Measurements from ENCODE around the gene PRM2. TPM values are rescaled to one million over a fixed set of nuclear protein-coding genes. Genes with fewer than 3 reads are reported as not detected.

The PRM2 gene
- not detected in 2 replicates for total RNA-seq

DNA sequence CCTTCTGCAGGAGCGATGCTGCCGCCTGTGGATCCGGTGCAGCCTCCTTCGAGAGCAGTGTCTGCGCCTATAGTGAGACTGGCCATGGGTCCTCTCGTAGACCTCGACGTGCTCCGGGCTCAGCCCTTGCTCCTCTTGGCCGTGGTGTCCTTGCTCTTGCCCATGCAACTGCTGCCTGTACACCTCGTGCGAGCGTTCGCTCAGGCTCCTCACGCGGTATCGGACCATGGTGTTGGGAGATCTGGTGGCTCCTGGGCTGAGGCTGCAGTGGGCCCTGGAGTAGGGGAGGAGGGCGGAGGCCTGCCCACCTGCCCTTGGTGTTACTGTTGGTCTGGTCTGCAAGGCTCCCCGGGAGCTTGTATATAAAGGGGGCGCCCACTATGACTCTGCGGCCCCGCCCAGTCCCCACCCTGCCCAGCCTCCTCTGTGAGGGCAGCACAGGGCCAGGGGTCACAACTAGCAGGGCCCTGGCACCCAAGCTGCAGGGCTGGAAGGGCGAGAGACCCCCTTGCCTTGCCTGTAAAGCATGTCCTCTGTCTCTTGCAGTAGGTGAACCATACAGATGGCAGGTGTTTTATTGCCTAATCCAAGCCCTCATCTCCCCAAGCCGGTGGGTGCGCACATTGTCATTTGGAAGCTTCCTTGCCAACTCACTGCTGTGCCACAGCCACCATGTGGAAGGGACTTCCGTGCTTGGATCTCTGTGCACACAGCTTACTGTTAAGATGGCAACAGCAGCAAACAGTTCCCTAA, at the start of gene PRM2:
Gene PRM2 (minus strand): TSS at position 338 of the 753 bp plus-strand sequence. CDS start 110 bp downstream, at position 228.
- DNase-seq (ENCODE audit: low read depth in 2 of 2) = no peak

DNA sequence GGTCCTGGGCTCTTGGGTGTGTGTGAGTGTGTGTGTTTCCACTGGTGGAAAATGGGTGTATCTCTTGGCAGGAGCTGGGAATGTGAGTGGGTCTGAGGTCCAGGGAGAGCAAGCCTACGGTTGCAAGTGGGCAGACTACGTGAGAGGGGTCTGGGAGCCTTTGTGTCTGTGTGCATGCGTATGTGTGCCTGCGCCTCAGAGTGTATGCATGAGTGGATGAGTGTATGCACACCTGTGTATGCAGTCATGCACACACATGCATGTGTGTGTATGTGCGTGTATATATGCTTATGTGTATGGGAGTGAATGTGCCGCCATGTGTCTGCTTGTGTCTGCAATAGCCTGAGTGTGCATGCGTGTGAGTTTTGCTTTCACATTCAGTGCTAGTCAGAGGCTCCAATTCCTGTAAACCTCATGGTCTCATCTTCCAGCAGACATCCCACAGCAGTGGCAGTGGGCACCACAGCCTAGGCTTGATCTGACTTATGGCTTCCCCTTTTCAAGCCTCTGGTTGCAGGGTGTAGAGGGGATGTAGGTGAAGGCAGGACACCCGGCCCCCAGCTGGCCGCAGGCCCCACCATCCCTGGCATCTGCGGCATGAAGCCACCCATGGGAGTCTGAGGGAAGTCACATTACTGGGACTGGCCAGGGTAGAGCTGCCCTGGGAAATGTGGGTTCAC, 49.3 kb upstream of the PRM2 start:
- no peak for DNase-seq (ENCODE audit: low read depth in 2 of 2)

DNA sequence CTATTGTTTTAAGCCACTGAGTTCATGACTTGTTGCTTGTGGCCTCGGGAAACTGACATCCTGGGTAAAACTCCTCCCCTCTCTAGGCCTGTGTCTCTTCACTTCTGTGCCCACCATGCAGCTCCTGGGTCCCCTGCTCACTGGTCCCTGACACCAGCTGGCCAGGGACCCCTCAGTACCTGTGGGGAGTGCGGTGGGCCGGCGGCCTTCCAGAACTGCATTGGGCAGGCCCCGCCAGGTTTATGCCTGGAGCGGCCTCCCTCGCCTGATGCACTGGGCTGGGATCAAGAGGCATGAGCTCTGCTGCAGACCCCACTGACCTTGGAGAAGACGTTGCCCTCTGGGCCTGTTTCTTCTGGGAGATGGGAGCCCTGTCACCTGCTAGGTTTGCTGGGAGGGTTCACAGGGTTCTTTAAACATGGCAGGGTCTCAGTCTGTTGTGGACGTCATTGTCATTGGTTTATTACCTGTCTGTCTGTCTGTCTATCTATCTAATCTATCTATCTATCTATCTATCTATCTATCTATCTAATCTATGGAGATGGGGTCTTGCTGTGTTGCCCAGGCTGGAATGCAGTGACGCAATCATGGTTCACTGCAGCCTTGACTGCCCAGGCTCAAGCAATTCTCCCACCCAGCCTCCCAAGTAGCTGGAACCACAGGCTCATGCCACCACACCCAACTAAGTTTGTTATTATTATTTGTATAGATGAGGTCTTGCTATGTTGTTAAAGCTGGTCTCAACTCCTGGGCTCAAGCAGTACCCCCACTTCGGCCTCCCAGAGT, 47.5 kb upstream of the PRM2 start:
- DNase-seq (ENCODE audit: low read depth in 2 of 2) = no peak

- no peak for DNase-seq (ENCODE audit: low read depth in 2 of 2)
Measured at GRCh38 chr16:11322823-11323222, 46.5 kb upstream of the PRM2 start.

- DNase-seq (ENCODE audit: low read depth in 2 of 2) = no peak
Measured at GRCh38 chr16:11321662-11322061, 45.4 kb upstream of the PRM2 start.

DNA sequence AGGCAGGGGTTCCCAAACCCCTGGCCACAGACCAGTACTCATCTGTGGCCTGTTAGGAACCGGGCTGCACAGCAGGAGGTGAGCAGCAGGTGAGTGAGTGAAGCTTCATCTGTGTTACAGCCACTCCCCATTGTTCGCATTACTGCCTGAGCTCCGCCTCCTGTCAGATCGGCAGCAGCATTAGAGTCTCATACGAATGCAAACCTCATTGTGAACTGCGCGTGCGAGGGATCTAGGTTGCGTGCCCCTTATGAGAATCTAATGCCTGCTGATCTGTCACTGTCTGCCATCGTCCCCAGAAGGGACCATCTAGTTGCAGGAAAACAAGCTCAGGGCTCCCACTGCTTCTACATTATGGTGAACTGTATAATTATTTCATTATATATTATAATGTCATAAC, 43.9 kb upstream of the PRM2 start:
- DNase-seq (ENCODE audit: low read depth in 2 of 2) = no peak

DNA sequence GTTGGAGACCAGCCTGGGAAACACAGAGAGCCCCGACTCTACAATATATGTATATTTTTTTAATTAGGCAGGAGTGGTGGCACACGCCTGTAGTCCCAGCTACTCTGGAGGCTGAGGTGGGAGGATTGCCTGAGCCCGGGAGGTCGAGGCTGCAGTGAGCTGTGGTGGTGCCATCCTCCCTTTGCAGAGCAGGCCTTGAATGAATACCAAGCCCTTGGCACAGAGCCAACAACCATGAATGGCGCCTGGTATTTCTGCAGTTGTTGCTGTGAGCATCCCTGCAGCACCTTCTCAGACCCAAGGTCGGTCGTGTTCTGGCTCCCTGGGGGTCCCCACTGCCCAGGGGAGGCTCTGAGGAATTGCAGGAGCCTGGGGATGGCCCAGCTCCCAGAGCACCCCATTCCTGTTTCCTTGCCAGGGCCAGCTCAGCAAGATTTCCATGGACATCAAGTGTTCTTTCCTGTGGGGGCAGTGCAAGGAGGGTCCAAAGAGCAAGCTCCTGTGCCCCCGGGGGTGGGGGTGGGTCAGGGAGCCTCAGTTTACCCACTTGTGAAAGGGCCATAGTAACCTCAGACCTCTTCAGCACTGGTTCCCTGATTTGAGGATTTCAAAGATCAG, 43.4 kb upstream of the PRM2 start:
- DNase-seq (ENCODE audit: low read depth in 2 of 2) = peak in 1 of 2 donors; percentile 25

- no peak for DNase-seq (ENCODE audit: low read depth in 2 of 2)
Measured at GRCh38 chr16:11318817-11319216, 42.5 kb upstream of the PRM2 start.

DNA sequence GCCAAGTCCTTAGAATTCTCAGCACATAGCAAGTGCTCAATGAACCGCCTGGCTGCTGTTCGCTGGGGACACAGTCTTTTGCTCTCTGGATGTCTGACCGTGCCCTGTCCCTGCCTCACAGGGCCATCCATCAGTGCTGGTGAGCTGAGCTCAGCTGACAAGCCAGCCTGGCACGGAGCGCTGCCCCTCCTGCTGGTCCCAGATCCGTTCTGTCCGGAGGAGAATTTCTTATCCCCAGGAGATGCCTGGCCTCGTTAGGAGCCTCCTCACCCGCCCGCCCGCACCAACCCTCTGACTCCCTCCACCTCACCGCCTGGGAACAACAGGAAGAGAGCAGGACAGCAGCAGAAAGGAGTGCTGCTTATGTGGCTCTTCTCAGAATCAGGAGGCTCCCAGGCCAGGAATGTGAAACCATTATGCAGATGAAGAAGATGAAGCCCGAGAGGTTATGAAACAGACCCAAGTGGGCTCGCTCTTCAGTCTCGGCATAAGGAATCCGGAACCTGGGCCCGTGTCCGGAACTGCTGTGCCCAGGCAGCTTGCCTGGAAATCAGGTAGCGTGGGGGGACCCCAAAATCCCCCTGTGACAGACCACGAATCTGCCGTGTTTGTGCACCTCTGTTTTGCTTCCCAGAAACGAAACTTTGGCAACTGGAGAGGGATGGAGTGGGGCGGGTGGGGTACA, 40.2 kb upstream of the PRM2 start:
- DNase-seq (ENCODE audit: low read depth in 2 of 2) = no peak

- no peak for DNase-seq (ENCODE audit: low read depth in 2 of 2)
Measured at GRCh38 chr16:11315510-11315909, 39.2 kb upstream of the PRM2 start.

GRCh38 chr16:11314309-11314894, 38.1 kb upstream of the PRM2 start:
- DNase-seq (ENCODE audit: low read depth in 2 of 2) = no peak

DNA sequence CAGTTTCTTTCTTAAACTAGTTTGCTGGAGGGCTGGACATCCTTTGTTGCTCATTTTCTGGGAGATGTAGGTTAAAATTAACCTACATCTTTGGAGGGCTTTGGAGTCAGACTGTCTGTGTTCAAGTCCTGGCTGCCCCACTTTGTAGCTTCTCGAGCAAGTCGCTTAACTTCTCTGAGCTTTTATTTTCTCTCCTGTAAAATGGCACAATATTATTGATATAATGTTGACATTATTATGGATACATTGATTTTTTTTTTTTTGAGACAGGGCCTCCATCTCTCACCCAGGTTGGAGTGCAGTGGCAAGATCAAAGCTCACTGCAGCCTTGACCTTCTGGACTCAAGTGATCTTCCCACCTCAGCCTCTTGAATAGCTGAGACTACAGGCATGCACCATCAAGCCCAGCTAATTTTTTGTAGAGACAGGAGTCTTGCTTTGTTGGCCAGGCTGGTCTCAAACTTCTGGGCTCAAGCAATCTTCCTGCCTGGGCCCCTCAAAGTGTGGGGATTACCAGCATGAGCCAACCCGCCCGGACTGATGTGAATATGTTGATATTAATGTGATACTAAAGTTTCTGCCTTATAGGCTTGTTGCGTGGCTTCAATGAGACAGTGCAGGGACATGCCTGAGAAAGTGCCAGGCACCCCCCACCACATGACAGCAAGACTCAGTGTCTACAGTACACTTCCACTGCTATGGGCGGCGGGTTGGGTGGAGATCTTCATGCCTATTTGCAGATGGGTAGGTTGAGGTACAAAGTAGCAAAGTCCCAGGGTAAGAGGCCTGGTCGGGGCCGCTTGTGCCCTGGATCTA, 37.4 kb upstream of the PRM2 start:
- no peak for DNase-seq (ENCODE audit: low read depth in 2 of 2)

DNA sequence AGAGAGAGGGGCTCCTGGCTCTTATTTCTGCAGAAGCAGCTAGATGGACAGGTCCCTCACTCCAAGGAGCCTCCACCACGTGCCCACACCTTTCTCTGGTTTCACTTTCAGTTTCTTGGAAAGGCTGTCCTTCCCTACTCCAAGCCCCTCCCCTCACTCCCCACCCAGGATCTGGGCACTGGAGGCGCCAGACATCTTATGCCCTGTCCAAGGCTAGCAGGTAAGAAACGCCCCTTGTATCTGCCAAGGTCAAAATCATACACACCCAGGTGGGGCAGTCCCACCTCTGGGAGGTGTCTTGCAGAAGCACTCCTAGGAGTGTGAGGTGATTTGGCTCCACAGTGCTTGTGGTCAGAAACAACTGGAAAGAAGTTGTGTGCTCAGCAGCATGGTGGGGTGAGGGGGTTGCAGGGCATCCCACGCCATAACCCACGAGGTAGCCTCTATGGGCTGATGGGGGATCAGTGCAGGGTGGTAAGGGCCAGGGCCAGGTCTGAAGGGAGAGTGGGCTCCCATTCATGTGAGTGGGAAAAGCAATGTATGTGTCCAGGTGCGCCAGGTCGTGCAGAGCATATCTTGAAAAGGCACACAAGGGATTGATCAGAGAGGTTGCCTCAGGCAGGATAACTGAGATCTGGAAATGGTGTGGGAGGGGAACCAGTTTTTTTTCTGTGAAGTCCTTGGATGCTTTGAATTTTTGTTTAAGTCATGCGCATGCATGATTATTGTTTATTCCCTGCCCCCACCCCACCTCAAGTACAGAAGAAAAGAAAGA, 36.6 kb upstream of the PRM2 start:
- no peak for DNase-seq (ENCODE audit: low read depth in 2 of 2)

GRCh38 chr16:11310997-11311561, 34.8 kb upstream of the PRM2 start:
- peak in 1 of 2 donors; percentile 30 for DNase-seq (ENCODE audit: low read depth in 2 of 2)

GRCh38 chr16:11310634-11310977, 34.3 kb upstream of the PRM2 start:
- no peak for DNase-seq (ENCODE audit: low read depth in 2 of 2)

- DNase-seq (ENCODE audit: low read depth in 2 of 2) = no peak
Measured at GRCh38 chr16:11309895-11310633, 33.8 kb upstream of the PRM2 start.

GRCh38 chr16:11308493-11309283, 32.4 kb upstream of the PRM2 start:
- DNase-seq (ENCODE audit: low read depth in 2 of 2) = no peak
